HepG2 (cell line): ENCODE measurements around the gene CHTF18. TPM values are rescaled to one million over a fixed set of nuclear protein-coding genes. Genes with fewer than 3 reads are reported as not detected.

Experiments used
- CBX5 ChIP-seq: sonication (generic); formaldehyde crosslinking; IDR thresholded peaks from 2 replicates; pipeline ENCODE4 v1.4.0; 2020; ENCODE audit warnings: missing genetic modification reagents, borderline replicate concordance
- CHCHD3 ChIP-seq: sonication (generic); formaldehyde crosslinking; IDR thresholded peaks from 2 replicates; pipeline ENCODE4 v1.8.0; 2022; ENCODE audit warnings: mild to moderate bottlenecking, missing genetic modification reagents, moderate library complexity
- CHD2 ChIP-seq: IDR thresholded peaks from 2 replicates; pipeline ENCODE4 v1.6.1; 2011; ENCODE audit warnings: low read depth, low read length, improper control_type of control experiment
- ELF4 ChIP-seq: sonication (generic); formaldehyde crosslinking; IDR thresholded peaks from 2 replicates; pipeline ENCODE4 v1.5.0; 2020; ENCODE audit warnings: missing genetic modification reagents, mild to moderate bottlenecking, moderate library complexity, borderline replicate concordance
- EP300 ChIP-seq, 3 experiments: sonication (generic) in 1 of 3; formaldehyde crosslinking in 1 of 3; IDR thresholded peaks; 2 replicates each; pipeline versions ENCODE4 v1.5.1 to v1.6.1; 2011 to 2020; ENCODE audit warnings: low read depth in 2 of 3, low read length in 2 of 3, borderline replicate concordance in 1 of 3, improper control_type of control experiment in 1 of 3, mild to moderate bottlenecking in 1 of 3, missing genetic modification reagents in 1 of 3, moderate library complexity in 1 of 3
- GABPB1 ChIP-seq: IDR thresholded peaks from 2 replicates; pipeline ENCODE4 v1.6.1; 2016; ENCODE audit warnings: mild to moderate bottlenecking, missing genetic modification reagents, moderate library complexity, missing compliant biosample characterization
- KAT7 ChIP-seq: IDR thresholded peaks from 2 replicates; pipeline ENCODE4 v1.6.1; 2018; ENCODE audit warnings: borderline replicate concordance, missing compliant biosample characterization
- KDM3A ChIP-seq: IDR thresholded peaks from 2 replicates; pipeline ENCODE4 v1.6.1; 2018; ENCODE audit warnings: low read depth, missing compliant biosample characterization
- NCOA5 ChIP-seq: sonication (generic); formaldehyde crosslinking; IDR thresholded peaks from 2 replicates; pipeline ENCODE4 v1.4.0; 2020; ENCODE audit warnings: missing genetic modification reagents
- POLR2AphosphoS5 ChIP-seq: IDR thresholded peaks from 2 replicates; pipeline ENCODE4 v1.6.1; 2012; ENCODE audit warnings: low read depth, low read length
- RAD21 ChIP-seq: fragments of 450-650 bp; formaldehyde crosslinking; IDR thresholded peaks from 2 replicates; pipeline ENCODE4 v1.5.0; 2020; ENCODE audit warnings: mild to moderate bottlenecking
- SP4 ChIP-seq: sonication (generic); formaldehyde crosslinking; IDR thresholded peaks from 2 replicates; pipeline ENCODE4 v1.8.1; 2023; ENCODE audit warnings: mild to moderate bottlenecking, missing genetic modification reagents
- ZFP36 ChIP-seq: fragments of 150-350 bp; IDR thresholded peaks from 2 replicates; pipeline ENCODE4 v1.6.1; 2018; ENCODE audit warnings: borderline replicate concordance, low read length, low read depth; ENCODE audit not compliant: partially characterized antibody
- ZNF333 ChIP-seq: sonication (generic); formaldehyde crosslinking; IDR thresholded peaks from 2 replicates; pipeline ENCODE4 v1.4.0; 2020; ENCODE audit warnings: mild to moderate bottlenecking, missing genetic modification reagents, borderline replicate concordance
- polyA plus RNA-seq, 8 experiments: library from polyadenylated mRNA; depleted of rRNA in 3 of 8; stranded (reverse) in 7 of 8; unstranded in 1 of 8; fragments of >200 nt; fragmentation: Illumina TruSeq in 4 of 8; extraction: Trizol in 4 of 8; gene quantifications; 2 replicates each; pipeline versions ENCODE4 v1.2.1 to v1.2.3, GENCODE V29; 2011 to 2016; ENCODE audit warnings: low read depth in 4 of 8, missing spikeins in 1 of 8, mixed read lengths in 1 of 8; ENCODE audit not compliant: insufficient read depth in 1 of 8
- total RNA-seq, 5 experiments: library from RNA; depleted of rRNA; stranded (reverse); fragments of >200 nt; fragmentation: Illumina TruSeq; extraction: Trizol; gene quantifications; 2 replicates each; pipeline ENCODE4 v1.2.3, GENCODE V29; 2016; ENCODE audit warnings: low read depth in 1 of 5
- TF ChIP-seq, protein P1 (sequence below): IDR thresholded peaks from 2 replicates; pipeline ENCODE4 v1.6.1; 2016; ENCODE audit warnings: low read depth
- TF ChIP-seq, protein P2 (sequence below): sonication (generic); formaldehyde crosslinking; IDR thresholded peaks from 2 replicates; pipeline ENCODE4 v1.4.0; 2020; ENCODE audit warnings: missing genetic modification reagents
- TF ChIP-seq, protein P3 (sequence below): sonication (generic); formaldehyde crosslinking; IDR thresholded peaks from 2 replicates; pipeline ENCODE4 v1.9.0; 2021; ENCODE audit warnings: missing genetic modification reagents, mild to moderate bottlenecking, borderline replicate concordance
- TF ChIP-seq, protein P4 (sequence below): fragments of 450-650 bp; IDR thresholded peaks from 2 replicates; pipeline ENCODE4 v1.6.1; 2017
- TF ChIP-seq, protein P5 (sequence below): sonication (generic); formaldehyde crosslinking; IDR thresholded peaks from 2 replicates; pipeline ENCODE4 v1.8.0; 2022; ENCODE audit warnings: missing genetic modification reagents, mild to moderate bottlenecking, borderline replicate concordance

The CHTF18 gene
- total and polyA plus RNA-seq, 2 of the 13 experiments (the other 11 are each of a cell fraction or from before 2014, with no cell fraction given), result 8.6 to 22.9 TPM

DNA sequence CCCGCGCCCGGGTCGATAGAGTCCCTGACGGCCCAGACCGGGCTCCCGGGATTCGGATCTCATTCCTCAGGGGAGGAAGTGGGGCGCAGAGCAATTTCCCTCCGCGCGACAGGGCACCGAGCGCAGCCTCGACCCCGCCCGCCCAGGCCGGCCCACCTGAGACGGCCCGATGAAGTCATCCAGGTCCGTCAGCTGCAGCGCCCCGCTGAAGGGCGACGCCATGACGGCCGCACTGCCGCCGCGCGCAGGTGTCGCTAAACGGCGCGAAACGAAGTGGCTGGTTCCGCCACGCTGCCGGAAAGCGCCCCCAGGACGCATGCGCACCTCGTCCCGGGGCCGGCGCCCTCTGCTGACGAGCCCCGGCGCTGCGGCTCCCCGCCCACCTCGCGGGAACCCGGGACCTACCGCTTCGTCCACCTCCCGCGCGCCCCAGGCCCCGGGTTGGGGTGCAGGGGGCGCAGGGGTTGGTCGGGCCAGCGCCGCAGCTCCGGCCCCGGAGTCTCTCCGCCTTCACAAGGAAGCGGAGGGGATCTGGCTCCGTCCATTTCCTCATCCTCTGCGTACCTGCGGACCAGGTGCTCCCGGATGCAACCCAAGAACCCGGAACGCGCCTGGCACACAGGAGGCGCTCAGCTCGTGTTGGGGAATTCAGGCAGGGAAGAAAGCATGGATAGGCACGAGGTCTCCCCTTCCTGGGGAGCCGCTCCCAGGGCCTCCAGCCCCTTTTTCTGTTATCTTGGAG is 47.5 kb upstream of the CHTF18 start, which contains the start of gene CIAO3 (continued):
- peak; percentile 68; the same call in 1 of the 2 replicates for TF ChIP-seq ELF4 (CRISPR knock-in tag)
- TF ChIP-seq, protein P1, sequence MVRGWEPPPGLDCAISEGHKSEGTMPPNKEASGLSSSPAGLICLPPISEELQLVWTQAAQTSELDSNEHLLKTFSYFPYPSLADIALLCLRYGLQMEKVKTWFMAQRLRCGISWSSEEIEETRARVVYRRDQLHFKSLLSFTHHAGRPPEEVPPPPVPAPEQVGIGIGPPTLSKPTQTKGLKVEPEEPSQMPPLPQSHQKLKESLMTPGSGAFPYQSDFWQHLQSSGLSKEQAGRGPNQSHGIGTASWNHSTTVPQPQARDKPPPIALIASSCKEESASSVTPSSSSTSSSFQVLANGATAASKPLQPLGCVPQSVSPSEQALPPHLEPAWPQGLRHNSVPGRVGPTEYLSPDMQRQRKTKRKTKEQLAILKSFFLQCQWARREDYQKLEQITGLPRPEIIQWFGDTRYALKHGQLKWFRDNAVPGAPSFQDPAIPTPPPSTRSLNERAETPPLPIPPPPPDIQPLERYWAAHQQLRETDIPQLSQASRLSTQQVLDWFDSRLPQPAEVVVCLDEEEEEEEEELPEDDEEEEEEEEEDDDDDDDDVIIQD (CRISPR knock-in tag), result 0 out of 2 replicates have a peak, but pooled peaks have one; percentile 15
- TF ChIP-seq ZNF333 (CRISPR knock-in tag), result no peak
- TF ChIP-seq ZFP36, result no peak
- 0 out of 4 replicates have a peak, but pooled peaks of 1 of the 2 experiments have one; percentile 11 for TF ChIP-seq EP300 (IDR thresholded peaks at IDR 0.05; ENCODE audit: low read depth in 2 of 2, low read length in 2 of 2)
- no peak; the same call in 1 of the 2 replicates for TF ChIP-seq EP300 (CRISPR knock-in tag; IDR thresholded peaks at IDR 0.05; ENCODE audit: borderline replicate concordance)
- TF ChIP-seq POLR2AphosphoS5, result peak; percentile 49
- TF ChIP-seq CHD2, result peak; percentile 71
- TF ChIP-seq RAD21 (CRISPR knock-in tag), result peak; percentile 78
- TF ChIP-seq KAT7 (CRISPR knock-in tag), result peak; percentile 90
- no peak for TF ChIP-seq NCOA5 (CRISPR knock-in tag)
- 0 out of 2 replicates have a peak, but pooled peaks have one; percentile 50 for TF ChIP-seq CBX5 (CRISPR knock-in tag)
- peak; percentile 85 for TF ChIP-seq SP4 (CRISPR knock-in tag)
- TF ChIP-seq, protein P2, sequence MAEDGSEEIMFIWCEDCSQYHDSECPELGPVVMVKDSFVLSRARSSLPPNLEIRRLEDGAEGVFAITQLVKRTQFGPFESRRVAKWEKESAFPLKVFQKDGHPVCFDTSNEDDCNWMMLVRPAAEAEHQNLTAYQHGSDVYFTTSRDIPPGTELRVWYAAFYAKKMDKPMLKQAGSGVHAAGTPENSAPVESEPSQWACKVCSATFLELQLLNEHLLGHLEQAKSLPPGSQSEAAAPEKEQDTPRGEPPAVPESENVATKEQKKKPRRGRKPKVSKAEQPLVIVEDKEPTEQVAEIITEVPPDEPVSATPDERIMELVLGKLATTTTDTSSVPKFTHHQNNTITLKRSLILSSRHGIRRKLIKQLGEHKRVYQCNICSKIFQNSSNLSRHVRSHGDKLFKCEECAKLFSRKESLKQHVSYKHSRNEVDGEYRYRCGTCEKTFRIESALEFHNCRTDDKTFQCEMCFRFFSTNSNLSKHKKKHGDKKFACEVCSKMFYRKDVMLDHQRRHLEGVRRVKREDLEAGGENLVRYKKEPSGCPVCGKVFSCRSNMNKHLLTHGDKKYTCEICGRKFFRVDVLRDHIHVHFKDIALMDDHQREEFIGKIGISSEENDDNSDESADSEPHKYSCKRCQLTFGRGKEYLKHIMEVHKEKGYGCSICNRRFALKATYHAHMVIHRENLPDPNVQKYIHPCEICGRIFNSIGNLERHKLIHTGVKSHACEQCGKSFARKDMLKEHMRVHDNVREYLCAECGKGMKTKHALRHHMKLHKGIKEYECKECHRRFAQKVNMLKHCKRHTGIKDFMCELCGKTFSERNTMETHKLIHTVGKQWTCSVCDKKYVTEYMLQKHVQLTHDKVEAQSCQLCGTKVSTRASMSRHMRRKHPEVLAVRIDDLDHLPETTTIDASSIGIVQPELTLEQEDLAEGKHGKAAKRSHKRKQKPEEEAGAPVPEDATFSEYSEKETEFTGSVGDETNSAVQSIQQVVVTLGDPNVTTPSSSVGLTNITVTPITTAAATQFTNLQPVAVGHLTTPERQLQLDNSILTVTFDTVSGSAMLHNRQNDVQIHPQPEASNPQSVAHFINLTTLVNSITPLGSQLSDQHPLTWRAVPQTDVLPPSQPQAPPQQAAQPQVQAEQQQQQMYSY (CRISPR knock-in tag), result peak; percentile 24; the same call in 1 of the 2 replicates
- TF ChIP-seq, protein P3, sequence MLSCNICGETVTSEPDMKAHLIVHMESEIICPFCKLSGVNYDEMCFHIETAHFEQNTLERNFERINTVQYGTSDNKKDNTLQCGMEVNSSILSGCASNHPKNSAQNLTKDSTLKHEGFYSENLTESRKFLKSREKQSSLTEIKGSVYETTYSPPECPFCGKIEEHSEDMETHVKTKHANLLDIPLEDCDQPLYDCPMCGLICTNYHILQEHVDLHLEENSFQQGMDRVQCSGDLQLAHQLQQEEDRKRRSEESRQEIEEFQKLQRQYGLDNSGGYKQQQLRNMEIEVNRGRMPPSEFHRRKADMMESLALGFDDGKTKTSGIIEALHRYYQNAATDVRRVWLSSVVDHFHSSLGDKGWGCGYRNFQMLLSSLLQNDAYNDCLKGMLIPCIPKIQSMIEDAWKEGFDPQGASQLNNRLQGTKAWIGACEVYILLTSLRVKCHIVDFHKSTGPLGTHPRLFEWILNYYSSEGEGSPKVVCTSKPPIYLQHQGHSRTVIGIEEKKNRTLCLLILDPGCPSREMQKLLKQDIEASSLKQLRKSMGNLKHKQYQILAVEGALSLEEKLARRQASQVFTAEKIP, result no peak
- TF ChIP-seq GABPB1, result peak; percentile 94
- TF ChIP-seq CHCHD3, result peak; percentile 67
- TF ChIP-seq, protein P4, sequence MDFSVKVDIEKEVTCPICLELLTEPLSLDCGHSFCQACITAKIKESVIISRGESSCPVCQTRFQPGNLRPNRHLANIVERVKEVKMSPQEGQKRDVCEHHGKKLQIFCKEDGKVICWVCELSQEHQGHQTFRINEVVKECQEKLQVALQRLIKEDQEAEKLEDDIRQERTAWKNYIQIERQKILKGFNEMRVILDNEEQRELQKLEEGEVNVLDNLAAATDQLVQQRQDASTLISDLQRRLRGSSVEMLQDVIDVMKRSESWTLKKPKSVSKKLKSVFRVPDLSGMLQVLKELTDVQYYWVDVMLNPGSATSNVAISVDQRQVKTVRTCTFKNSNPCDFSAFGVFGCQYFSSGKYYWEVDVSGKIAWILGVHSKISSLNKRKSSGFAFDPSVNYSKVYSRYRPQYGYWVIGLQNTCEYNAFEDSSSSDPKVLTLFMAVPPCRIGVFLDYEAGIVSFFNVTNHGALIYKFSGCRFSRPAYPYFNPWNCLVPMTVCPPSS, result no peak
- TF ChIP-seq, protein P5, sequence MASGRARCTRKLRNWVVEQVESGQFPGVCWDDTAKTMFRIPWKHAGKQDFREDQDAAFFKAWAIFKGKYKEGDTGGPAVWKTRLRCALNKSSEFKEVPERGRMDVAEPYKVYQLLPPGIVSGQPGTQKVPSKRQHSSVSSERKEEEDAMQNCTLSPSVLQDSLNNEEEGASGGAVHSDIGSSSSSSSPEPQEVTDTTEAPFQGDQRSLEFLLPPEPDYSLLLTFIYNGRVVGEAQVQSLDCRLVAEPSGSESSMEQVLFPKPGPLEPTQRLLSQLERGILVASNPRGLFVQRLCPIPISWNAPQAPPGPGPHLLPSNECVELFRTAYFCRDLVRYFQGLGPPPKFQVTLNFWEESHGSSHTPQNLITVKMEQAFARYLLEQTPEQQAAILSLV, result peak; percentile 90
- TF ChIP-seq KDM3A (CRISPR knock-in tag), result peak; percentile 82; the same call in 1 of the 2 replicates
